ENCODE data around the gene RAPGEF2. TPM values are rescaled to one million over a fixed set of nuclear protein-coding genes. Genes with fewer than 3 reads are reported as not detected.

Gene RAPGEF2
- total RNA-seq, 4 donors from 2014 or later, result 60.2 to 109 (median 79.7) TPM

GRCh38 chr4:159143687-159144086 is 40.8 kb downstream of the RAPGEF2 start:
- no peaks in the 10 kb centered on the region for H3K36me3 ChIP-seq
- no peak overlapping the region for H3K4me3 ChIP-seq (replicated peaks in 1 of 3)
- TF ChIP-seq CTCF (IDR thresholded peaks at IDR 0.05), result no peak
- no peak for TF ChIP-seq POLR2A (IDR thresholded peaks at IDR 0.05)
- intact Hi-C loops (cut with DNase I), result no loop called here
- 68 to 75% methylated on average over 3 of the region's 3 CpGs for WGBS, 2 donors
- DNase-seq, result no peak
- no peak overlapping the region for H3K27ac ChIP-seq
- no peaks in the 10 kb centered on the region for H3K9me3 ChIP-seq
- H3K27me3 ChIP-seq, result no peaks in the 10 kb centered on the region
- H3K4me1 ChIP-seq, result peaks cover 0 to 21% of the 10 kb centered on the region in 2 donors

GRCh38 chr4:159144112-159144694 is 41.3 kb downstream of the RAPGEF2 start:
- peaks cover 0 to 16% of the 10 kb centered on the region in 2 donors for H3K4me1 ChIP-seq
- H3K9me3 ChIP-seq, result no peaks in the 10 kb centered on the region
- intact Hi-C loops (cut with DNase I), result no loop called here
- no peaks in the 10 kb centered on the region for H3K27me3 ChIP-seq
- no peak for TF ChIP-seq CTCF (IDR thresholded peaks at IDR 0.05)
- TF ChIP-seq POLR2A (IDR thresholded peaks at IDR 0.05), result no peak
- 78 to 82% methylated on average over 4 of the region's 4 CpGs for WGBS, 2 donors
- no peaks in the 10 kb centered on the region for H3K36me3 ChIP-seq
- no peak overlapping the region for H3K4me3 ChIP-seq (replicated peaks in 1 of 3)
- no peak for DNase-seq
- H3K27ac ChIP-seq, result no peak overlapping the region

GRCh38 chr4:159145318-159145991 is 42.6 kb downstream of the RAPGEF2 start:
- Histone ChIP-seq H3K4me1 (peaks cover 10 to 17% of the 10 kb centered on the region in 2 donors), H3K27ac (no peak overlapping the region), H3K36me3 (no peaks in the 10 kb centered on the region), H3K9me3 (no peaks in the 10 kb centered on the region), H3K4me3 (replicated peaks in 1 of 3) (no peak overlapping the region), H3K27me3 (no peaks in the 10 kb centered on the region)
- no peak for DNase-seq
- intact Hi-C loops (cut with DNase I), result no loop called here
- no peak for TF ChIP-seq POLR2A (IDR thresholded peaks at IDR 0.05)
- no peak for TF ChIP-seq CTCF (IDR thresholded peaks at IDR 0.05)
- WGBS, 2 donors, result 94 to 96% methylated on average over 4 of the region's 4 CpGs

- WGBS, 2 donors, result 92 to 97% methylated on average over 1 of the region's 1 CpG
- no peaks in the 10 kb centered on the region for H3K9me3 ChIP-seq
- no peak for DNase-seq
- H3K27me3 ChIP-seq, result no peaks in the 10 kb centered on the region
- no peaks in the 10 kb centered on the region for H3K36me3 ChIP-seq
- no peak overlapping the region for H3K27ac ChIP-seq
- intact Hi-C loops (cut with DNase I), result no loop called here
- H3K4me1 ChIP-seq, result peaks cover 11 to 20% of the 10 kb centered on the region in 2 donors
- H3K4me3 ChIP-seq (replicated peaks in 1 of 3), result no peak overlapping the region
- TF ChIP-seq POLR2A (IDR thresholded peaks at IDR 0.05) (no peak), CTCF (IDR thresholded peaks at IDR 0.05) (no peak)
Measured at GRCh38 chr4:159145992-159146330, 43.1 kb downstream of the RAPGEF2 start.

GRCh38 chr4:159146488-159146887 is 43.6 kb downstream of the RAPGEF2 start:
- H3K9me3 ChIP-seq, result no peaks in the 10 kb centered on the region
- TF ChIP-seq POLR2A (IDR thresholded peaks at IDR 0.05), result no peak
- no peak for TF ChIP-seq CTCF (IDR thresholded peaks at IDR 0.05)
- H3K4me3 ChIP-seq (replicated peaks in 1 of 3), result no peak overlapping the region
- intact Hi-C loops (cut with DNase I), result no loop called here
- H3K4me1 ChIP-seq, result peaks cover 11 to 18% of the 10 kb centered on the region in 2 donors
- H3K27ac ChIP-seq, result no peak overlapping the region
- no peak for DNase-seq
- no peaks in the 10 kb centered on the region for H3K27me3 ChIP-seq
- H3K36me3 ChIP-seq, result no peaks in the 10 kb centered on the region

Data from thyroid gland (tissue), 4 donors.